ENCODE data around the gene C12orf42.

Gene C12orf42

DNA sequence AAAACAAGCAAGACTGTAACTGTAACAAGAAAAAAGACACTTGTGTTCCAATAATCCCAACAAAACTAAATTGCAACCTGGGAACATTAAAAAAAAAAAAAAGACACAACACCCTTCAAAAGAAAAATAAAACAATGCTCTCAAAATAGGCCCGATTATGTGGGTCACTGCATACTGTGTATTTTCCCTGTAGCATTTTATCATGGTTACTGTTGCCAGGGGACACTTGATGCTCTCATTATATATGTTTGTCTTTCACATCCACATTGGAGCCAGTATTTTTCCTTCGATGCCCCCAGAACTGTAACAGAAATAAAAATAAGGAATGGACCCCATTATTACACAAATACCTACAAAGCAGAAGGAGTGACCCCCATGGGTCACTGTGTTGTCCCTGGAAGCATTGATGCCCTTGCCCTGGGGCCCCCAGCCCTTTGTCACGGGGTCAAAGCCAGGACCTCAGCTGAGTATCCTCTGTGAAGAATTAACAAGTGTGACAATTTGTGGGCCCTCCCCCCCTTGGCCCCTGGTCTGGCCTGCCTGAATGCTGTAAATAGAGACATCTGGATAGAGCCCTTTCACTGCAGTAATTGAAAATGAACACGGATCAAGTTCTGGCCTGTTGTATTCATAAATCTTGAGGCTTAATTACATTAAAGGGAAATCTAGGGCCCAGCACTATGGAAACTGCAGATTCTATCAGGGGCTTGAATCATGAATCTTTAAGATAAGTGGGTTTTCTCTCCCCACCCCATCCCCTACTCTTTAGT is 72.8 kb downstream of the C12orf42 start:
- DNase-seq = no peak

DNA sequence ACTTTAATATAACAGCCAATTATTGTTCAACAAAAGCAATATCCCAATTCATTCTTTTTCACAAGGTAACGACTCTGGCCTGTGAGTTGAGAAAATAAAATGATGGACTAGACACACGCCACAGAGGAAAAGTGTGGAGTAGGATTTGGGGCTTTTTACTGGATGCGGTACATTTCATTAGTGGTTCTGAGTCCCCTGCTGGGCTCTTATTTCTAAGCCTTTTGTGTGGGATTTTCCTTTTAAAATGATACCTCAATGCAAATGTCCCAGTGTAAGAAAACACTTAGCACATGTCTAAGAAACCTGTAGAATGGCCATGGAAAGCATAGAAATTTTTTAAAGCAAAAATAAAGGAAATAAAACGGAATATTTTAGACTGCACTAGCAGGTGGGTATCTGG is 73.4 kb downstream of the C12orf42 start:
- no peak for DNase-seq

DNA sequence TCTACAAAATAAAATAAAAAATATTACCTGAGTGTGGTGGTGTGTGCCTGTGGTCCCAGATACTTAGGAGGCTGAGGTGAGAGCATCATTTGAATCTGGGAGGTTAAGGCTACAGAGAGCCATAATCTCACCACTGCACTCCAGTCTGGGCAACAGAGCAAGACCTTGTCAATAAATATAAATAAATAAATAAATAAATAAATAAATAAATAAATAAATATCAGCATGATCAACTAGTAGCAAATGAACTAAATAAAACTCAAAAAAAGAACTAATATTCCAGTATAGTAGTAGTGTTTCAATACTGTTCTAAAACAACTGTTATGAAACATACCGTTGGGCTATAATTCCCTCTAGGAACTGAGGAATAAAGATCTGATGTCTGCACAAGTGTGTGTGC is 74.4 kb downstream of the C12orf42 start:
- no peak for DNase-seq

DNA sequence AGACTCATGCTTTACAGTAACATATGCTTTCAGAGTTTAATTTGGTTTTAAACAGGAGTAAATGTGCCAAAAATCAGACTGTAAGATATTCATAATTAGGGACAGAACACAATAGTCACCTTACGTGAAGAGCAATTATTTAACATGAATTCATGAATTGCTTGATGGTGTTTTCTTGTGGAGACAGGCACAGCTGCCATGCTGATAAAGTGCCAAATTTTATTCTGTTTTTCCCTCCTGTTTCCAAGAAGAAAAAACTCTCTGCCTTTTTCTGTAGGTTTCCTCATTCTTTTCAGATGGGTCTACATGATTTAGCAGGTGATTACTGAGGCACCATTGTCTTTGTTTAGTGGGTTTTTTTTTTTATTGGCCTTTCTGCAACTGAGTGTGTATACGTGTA is 80.1 kb downstream of the C12orf42 start:
- no peak for DNase-seq

DNA sequence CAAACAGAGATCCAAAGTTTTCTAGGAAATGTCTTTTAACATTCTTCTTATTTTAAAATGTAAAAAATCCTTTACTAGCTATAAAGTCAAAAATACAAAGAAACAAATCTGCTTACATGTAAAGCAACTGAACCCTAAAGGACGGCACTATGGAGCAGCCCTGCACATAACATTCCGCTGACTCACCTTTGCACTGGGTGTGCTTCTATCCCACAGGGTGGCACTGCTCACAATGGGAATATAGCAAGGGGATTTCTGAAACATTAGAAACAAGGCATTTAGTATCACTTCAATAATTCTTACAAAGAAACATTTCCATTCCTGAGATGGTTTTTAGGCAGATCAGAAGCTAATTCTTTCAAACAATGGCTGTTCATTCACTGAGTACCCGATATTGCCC is 94.3 kb downstream of the C12orf42 start:
- no peak for DNase-seq

DNA sequence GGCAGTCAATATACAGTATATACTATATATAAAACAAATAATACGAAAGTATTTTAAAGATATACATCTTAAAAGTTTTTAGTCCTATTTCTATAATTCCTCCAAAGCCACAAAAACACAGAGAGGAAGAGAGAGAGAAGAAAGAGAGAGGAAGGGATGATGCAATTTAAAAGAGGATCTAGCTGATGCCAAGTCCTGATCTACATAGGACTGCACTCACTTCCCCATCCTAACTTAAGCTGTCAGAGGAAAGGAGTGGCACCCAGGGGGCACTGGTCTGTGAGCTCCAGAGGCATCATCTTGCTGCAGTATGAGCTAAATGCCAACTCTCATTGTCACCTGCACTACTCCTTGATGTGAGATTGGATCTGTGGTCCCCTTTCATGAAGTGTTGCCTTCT is 95.8 kb downstream of the C12orf42 start:
- no peak for DNase-seq

DNA sequence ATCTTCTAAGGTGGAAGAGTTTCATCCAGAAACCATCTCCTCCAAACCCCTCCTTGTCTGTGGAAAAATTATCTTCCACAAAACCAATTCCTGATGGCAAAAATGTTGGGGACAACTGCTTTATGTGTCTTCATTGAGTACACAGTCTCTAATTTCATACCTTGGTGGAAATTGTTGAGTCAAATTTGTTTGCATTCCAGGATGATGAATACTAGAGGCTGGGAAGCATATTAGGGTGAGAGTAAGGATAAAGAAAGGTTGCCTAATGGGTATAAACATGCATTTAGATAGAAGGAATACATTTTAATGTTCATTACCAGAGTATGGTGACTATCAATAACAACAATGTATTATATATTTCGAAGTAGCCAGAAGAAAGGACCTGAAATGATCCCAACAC is 98.2 kb downstream of the C12orf42 start:
- DNase-seq = no peak

DNA sequence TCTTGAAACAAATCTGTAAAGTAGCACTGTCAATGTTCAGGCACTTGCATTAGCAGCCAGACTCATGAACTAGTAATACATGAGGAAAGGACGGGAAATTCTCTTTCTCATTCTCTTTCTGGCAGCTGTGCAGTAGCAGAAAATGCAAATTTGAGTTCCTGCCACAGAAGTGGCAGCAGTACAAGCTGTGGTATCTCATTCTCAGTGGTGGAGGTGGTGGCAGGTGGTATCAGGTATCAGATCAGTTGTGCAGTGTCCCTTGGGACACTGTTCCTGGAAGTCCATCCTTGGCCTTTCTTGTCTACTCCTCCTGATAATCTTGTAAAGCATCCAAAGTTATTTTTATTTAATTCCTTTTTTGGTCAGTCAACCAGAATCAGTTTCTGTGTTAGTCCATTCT is 103.0 kb downstream of the C12orf42 start:
- no peak for DNase-seq

DNA sequence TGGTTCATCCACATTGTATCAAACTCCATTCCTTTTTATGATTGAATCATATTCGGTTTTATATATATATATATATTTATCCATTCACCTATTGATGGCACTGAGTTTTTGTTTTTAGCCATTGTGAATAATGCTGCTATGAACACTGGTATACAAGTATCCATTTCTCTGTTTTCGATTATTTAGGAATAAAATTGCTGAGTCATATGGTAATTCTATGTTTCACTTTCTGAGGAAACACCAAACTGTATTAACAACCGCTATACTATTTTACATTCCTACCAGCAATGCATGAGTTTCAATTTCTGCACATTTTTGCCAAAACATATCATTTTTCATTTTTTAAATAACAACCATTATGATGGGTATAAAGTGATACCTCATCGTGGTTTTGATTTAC is 104.7 kb downstream of the C12orf42 start:
- DNase-seq = no peak

DNA sequence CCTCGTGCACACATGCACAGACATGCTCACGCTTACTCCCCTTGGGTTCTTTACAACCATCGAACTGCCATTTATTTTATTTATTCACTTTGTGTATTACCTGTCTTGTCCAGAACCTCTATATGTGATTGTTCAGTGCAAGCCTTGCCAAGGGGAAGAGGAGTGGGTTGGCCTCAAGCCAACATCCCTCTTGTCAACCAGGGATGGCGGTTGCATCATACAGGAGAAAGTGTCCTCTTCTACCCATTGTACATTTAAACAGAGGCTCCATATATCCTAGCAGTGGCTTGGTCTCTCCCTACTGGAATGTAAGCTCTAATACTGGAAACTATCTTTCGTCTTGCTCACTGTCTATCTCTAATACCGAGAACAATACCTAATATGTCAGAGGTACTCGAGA is 108.4 kb downstream of the C12orf42 start:
- DNase-seq = no peak

DNA sequence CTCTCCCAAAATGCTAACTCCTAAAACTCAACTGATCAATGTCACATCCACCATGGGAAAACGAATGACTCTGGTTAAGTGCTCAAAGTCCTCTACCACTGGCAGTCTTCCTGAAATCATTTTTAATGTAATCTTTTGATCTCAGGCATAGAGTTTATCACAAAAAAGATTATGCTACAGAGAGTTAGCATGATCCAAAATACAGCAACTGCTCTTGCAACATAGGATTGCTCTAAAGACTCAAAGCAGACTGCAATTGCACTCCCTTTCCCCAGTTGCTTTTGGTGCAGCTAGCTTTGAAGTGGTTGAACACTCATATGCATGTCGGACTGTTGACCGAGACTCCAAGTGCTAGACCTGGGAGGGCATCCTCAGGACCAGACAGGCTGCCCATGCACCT is 109.3 kb downstream of the C12orf42 start:
- no peak for DNase-seq

DNA sequence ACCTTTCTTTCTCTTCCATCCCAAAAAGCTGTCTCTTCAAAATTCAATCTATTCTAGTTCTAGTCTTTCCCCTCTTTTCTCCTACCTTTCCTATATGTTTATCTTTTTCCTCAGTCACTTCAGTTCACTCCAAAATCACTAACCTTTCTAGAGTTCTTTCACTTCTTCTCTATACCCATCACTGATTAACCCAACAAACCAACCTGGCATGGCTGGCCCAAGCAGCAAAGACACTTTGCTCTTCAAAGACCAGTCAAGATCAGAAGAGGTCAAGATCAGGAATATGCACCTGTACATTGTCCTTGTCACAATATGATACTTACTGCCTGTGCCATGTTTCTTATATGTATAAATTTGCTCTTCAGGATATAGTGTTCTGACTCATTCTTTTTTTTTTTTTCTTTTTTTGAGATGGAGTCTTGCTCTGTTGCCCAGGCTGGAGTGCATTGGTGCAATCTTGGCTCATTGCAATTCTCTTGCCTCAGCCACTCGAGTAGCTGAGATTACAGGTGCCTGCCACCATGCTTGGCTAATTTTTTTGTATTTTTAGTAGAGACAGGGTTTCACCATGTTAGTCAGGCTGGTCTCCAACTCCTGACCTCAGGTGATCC is 112.9 kb downstream of the C12orf42 start:
- DNase-seq = no peak

DNA sequence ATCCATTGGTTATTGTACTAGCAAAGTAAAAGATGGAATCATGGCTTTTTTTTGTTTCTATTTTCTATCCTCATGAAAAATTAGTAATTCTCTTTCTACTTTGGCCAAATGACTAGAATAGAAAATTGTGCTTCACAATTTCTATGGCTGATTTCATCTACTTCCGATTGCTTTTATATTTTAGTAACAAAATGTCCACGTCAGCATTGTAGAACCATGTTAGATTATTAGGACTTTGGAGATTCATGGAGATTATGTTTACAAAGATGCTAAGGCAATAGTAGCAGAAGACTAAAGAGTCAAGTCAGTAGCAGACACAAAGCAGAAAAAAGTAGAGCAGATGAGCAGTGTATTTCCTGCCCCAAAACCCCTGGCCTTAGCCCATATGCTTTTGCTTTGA is 113.6 kb downstream of the C12orf42 start:
- no peak for DNase-seq

DNA sequence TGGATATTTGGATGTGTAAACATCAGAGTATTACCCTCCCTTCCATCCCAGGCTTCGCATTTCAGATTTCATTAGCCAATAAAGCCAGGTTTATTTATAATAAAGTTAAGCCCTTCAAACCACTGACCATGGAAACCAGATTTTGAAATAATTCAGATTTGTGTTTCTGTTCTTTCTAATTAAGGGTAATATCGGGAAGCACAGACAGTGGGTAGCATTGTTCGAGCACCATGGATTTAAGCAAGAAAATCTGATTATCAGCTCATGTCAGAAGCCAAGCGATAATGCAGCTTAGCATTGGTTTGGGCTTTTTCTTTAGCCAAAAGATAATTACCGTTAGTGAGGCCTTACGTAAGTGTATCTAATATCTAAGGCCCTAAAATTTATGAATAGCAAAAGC is 116.1 kb downstream of the C12orf42 start:
- DNase-seq = no peak

DNA sequence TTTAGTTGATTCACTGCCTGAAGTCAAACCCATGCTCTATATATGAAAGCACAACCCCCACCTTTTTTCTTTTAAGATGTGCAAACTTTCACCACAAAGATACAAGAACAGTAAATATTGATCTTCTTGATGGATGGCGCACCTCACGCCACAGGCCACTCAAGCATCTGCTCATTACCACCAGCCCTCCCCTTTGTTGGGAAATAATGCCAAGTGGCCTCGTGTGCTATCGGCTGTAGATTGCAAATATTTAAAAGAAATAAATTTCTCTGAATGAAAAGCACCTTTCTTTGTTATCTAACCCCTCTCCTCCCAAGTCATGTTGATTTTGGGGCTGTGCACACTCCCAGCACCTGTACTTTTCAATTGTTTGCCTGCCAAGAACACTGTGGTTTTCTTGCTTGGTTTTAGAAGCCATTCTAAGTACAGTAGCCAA is 122.7 kb downstream of the C12orf42 start:
- no peak for DNase-seq

DNA sequence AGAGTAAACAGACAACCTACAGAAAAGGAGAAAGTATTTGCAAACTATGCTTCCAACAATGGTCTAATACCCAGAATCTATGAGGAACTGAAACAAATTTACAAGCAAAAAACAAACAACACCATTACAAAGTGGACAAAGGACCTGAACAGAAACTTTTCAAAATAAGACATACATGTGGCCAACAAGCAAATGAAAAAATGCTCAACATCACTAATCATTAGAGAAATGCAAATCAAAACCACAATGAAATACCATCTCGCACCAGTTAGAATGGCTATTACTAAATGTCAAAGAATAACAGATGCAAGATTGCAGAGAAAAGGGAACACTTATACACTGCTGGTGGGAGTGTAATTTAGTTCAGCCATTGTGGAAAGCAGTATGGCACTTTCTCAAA is 125.8 kb downstream of the C12orf42 start:
- DNase-seq = no peak

DNA sequence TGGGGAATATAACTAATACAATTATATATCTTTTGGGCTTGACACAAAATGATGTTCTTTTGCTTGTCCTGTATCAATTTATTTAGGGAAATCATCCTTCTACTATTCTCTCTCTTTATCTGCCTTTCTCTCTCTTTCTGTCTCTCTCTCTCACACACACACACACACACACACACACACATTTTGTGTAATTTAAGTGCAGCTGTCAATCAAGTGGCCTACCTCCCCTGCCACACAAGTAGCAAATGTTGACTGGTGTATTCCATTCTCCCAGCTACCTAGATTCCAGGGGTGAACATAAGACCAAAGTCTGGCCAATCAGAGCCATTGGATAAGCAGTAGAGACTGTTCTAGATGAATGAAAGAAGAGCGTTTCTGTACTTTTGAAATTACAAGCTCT is 127.6 kb downstream of the C12orf42 start:
- no peak for DNase-seq

DNA sequence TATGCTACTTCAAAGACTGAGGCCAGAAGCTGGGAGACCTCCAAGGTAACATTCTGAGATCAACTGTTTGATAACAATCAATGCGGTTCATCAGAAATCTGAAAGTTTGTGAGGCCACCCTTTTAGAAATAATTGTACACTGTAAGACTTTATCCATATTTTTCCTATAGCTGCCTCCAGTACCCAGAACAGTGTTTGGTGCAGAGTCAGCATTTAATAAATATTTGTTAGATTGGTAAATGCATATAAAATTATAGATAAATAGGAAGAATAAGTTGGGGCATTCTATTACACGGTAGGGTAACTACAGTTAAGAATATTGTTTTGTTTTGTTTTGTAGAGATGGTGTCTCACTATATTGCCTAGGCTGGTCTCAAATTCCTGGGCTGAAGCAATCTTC is 141.4 kb downstream of the C12orf42 start:
- no peak for DNase-seq

DNA sequence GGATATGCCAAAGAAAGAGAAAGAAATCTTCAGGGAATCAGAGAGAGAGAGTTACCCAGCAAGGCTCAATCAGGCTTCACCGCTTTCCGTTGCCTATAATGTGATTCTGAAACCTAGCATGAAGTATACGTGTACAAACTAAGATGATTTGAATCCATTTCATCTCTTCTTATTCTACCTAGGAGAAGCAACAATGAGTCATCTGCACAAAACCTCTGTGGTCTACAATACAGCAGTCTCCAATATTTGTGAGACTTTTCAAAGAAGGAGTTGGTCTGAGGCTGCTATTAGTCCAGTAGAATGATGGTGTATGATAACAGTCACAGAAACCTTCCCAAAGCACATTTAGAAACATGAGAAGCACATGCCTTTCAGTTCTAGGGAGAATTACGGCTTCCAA is 141.9 kb downstream of the C12orf42 start:
- DNase-seq = no peak

DNA sequence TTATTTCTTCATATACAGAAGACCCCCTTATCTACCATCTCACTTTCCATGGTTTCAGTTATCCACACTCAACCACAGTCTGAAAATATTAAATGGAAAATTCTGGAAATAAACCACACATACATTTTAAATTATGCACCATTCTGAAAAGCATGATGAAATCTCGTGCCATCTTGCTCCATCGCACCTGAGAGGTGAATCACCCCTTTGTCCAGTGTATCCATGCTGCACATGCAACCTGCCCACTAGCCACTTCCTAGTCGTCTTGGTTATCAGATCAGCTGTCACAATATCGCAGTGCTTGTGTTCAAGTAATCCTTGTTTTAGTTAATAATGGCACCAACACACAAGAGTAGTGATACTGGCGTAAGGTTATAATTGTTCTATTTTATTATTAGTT is 145.7 kb downstream of the C12orf42 start:
- DNase-seq = no peak

DNA sequence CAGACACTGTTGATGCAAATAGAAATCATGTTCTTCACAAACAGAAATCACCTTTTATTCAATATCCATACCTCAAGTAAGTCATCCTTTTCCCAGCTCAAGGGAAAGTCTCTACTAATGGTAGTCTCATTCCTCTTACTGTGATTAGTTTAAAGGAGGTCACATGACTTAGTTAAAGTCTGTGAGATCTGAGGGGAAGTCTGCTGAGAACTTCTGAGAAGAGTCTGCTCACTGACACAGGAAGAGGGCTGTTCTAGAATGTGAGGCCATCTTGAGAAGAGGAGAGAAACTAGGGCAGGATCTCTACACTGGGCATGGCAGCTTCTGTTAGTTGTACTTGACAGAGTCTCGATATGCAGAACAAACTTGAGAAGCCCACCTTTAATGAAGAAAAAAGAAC is 146.8 kb downstream of the C12orf42 start:
- no peak for DNase-seq

DNA sequence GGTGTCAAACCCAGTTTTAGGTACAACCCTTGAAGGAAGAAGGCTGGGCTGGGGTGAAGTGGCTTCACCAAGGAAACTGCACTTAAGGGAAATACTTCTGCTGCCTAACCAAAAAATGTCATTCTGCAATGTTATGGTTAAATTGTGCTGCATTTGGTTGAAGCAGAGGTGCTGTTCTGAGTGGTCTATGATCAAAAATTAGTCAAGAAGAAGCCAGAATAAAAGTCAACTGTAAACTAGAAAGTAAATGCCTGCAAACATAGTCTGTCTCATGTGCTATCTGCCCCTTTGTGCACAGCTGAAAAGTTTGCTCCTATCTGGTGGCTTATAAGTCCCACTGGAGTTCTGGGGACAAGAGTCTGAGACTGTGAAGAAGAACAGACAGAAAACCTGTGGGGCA is 158.8 kb downstream of the C12orf42 start:
- no peak for DNase-seq

DNA sequence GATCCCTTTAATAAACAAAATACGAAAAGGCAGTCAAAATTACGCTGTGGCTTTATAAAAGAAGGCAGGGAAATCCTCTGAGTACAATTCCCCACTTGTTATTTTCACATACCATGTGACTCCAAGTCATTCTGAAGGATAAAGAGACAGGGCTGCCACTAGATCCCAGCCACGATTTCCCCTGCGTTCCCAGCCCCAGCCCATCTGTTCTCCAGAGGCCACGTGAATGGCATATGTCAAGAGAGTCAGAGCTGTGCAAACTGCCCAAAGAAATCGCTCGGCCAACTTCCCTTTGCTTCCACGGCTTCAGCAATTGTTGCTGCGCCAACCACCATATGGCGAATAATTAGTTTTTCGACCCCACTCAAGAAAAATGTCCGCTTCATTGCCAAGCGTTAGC is 161.3 kb downstream of the C12orf42 start:
- DNase-seq = no peak

DNA sequence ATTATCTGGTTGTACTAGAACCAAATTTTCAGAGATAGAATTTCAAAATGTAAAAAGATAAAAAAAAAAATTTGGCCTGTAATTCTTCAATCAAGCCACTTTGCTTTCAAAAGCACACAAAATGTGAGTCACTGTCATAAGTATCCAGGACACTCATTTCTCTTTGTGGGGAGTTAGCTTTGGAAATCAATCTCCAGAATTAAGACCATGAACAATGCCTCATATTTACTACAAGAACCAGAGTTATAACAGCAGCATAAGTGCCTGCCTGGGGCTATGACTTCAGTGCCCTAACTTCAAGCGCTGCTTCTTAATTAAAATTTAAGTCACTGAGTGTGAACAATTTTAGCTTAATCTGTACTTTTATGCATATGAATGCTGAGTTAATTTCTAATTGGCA is 162.1 kb downstream of the C12orf42 start:
- no peak for DNase-seq

DNA sequence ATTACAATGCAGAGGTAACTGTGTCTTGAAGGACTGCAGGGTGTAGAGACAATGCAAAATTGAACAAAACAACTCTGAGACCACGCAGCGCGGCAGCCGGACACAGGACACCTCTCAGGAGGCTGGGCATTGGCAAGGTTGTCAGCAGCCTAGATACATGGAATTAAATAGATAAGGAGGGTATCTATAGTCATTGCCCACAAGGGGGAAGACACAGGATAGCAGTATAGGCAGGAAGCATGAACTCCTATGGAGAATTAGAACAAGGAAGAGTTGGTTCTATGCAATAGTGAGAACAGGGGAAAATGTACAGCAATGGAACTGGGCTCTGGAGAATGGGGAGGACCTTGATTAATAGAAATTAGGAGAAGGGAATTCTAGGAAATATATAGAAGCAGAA is 164.1 kb downstream of the C12orf42 start:
- DNase-seq = no peak

All from fibroblast of skin of right quadriceps (primary cell).